GM18520 (cell line): Measurements from ENCODE around the gene PPM1D.
A peak's percentile ranks its signal among the peaks of the same experiment; 100 is the strongest.

Experiments
- ATAC-seq: cut with Tn5 transposase; IDR thresholded peaks from one replicate; pipeline ENCODE4 v1.9.1; 2021; ENCODE audit not compliant: unreplicated experiment

The PPM1D gene

DNA sequence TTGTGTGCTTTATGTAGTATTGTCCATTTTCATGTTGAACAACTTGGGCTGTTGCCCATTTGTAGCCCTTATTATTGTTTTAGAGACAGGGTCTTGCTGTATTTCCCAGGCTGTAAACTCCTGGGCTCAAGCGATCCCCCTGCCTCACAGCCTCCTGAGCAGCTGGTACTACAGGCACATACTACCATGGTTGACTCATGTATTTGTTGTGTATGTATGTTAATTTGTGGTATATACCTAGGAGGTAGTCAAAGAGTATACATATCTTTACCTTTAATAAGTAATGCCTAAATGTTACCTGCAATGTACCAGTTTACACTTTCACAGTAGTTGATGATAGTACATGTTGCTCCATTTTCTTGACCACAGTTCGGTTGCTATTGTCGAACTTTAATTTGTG lies 18.1 kb downstream of the PPM1D start:
- no peak for ATAC-seq

GRCh38 chr17:60618854-60619526 lies 19.0 kb downstream of the PPM1D start:
- no peak for ATAC-seq

DNA sequence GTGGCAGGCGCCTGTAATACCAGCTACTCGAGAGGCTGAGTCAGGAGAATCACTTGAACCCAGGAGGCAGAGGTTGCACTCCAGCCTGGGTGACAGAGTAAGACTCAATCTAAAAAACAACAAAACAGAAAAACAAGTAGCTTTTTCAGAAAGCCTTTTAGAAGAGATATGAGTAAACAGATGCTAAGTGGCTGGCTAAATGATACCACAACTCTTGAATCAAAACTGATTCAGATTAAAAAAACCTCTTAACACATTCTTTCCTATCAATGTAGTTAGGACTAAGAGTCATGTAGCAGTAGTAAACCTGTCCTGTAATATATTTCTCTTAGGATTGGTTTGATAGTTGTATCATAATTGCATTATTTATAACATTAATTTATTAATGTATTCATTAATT lies 23.0 kb downstream of the PPM1D start:
- ATAC-seq: no peak

GRCh38 chr17:60623415-60623814 lies 23.4 kb downstream of the PPM1D start:
- ATAC-seq: no peak

DNA sequence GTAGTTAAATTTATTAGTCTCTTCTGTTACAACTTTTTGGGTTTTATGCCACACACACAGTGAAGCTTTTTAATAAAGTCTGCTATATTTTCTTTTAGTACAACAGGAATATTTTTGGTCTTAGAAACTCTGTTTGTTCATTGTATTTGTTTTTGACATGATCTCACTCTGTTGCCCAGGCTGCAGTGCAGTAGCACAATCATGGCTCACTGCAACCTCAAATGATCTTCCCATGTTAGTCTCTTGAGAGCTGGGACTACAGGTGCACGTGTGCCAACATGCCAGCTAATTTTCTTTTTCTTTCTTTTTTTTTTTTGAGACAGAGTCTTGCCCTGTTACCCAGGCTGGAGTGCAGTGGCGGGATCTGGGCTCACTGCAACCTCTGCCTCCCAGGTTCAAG lies 27.1 kb downstream of the PPM1D start:
- ATAC-seq: no peak

DNA sequence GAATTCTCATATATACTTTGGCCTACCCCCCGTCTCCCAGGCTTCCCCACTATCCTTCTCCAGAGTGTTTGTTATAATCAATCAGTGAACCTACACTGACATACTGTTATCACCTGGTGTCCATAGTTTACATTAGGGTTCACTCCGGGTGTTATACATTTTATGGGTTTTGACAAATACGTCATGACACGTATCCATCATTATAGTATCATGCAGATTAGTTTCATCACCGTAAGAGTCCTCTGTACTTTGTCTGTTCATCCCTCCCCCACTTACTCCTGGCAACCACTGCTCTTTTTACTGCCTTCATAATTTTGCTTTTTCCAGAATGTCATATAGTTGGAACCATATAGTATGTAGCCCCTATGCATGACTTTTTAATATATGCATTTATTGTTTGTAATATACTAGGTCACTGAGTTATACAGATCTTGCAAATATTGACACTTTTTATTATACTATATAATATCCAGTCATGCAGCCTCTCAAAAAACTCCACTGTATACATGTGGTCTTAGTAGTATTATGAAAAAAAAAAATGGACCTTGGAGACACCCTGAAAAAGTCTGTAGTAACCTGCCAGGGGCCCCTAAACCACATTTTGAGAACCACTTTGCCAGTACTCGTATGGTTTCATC lies 28.4 kb downstream of the PPM1D start:
- ATAC-seq: no peak

- ATAC-seq: no peak
Measured at GRCh38 chr17:60629120-60629519, 29.1 kb downstream of the PPM1D start.

GRCh38 chr17:60630352-60630751 lies 30.4 kb downstream of the PPM1D start:
- no peak for ATAC-seq

DNA sequence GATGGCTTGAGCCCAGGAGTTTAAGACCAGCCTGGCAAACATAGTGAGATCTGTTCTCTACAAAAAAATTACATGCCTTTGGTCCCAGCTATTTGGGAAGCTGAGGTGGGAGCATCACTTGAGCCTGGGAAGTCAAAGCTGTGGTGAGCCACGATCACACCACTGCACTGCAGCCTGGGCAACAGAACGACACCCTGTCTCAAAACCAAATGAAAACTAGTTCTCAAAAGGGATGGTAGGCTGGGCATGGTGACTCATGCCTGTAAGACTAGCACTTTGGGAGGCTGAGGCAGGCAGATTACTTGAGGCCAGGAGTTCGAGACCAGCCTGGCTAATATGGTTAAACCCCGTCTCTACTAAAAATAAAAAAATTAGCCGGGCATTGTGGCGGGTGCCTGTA lies 31.1 kb downstream of the PPM1D start:
- ATAC-seq: no peak

DNA sequence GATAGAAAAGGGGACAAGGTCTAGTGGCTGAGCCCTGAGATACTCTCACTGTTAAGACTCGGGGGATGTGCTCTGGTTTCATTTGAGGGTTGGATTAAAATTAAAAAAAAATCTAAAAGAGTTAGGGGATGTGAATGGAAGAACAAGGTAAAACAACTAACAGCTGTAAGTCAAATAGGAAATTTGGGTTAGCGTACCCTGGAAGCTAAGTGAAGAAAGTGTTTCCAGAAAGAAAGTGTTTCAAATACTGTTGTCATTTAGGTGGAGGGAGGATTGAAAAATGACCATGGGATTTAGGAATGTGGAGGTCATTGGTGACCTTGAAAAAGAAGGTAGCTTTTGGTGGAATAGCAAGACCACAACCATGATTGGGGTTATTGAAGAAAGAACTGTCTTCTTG lies 37.7 kb downstream of the PPM1D start:
- no peak for ATAC-seq

GRCh38 chr17:60639019-60639330 lies 39.0 kb downstream of the PPM1D start:
- no peak for ATAC-seq

DNA sequence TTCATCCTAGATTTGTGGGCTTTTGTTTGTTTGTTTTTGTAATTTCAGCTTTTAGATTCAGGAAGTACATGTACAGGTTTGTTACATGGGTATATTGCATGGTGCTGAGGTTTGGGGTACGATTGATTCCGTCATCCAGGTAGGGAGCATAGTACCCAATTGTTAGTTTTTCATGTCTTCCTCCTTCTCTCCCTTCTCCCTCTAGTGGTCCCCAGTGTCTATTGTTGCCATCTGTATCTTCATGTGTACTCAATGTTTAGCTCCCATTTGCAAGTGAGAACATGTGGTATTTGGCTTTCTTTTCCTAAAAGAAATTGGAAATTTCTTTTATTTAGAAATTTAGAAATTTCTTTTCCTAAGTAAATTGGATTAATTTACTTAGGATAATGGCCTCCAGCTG lies 40.5 kb downstream of the PPM1D start:
- no peak for ATAC-seq

DNA sequence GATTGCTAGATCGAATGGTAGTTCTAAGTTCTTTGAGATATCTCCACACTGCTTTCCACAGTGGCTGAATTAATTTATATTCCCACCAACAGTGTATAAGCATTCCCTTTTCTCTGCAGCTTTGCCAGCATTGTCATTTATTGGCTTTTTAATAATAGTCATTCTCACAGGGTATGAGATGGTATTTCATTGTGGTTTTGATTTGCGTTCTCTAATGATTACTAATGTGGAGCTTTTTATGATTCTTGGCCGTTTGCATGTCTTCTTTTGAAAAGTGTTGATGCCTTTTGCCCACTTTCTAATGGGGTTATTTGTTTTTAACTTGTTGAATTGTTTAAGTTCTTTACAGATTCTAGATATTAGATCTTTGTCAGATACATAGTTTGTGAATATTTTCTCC lies 41.1 kb downstream of the PPM1D start:
- no peak for ATAC-seq

GRCh38 chr17:60641810-60642220 lies 41.8 kb downstream of the PPM1D start:
- ATAC-seq: no peak

DNA sequence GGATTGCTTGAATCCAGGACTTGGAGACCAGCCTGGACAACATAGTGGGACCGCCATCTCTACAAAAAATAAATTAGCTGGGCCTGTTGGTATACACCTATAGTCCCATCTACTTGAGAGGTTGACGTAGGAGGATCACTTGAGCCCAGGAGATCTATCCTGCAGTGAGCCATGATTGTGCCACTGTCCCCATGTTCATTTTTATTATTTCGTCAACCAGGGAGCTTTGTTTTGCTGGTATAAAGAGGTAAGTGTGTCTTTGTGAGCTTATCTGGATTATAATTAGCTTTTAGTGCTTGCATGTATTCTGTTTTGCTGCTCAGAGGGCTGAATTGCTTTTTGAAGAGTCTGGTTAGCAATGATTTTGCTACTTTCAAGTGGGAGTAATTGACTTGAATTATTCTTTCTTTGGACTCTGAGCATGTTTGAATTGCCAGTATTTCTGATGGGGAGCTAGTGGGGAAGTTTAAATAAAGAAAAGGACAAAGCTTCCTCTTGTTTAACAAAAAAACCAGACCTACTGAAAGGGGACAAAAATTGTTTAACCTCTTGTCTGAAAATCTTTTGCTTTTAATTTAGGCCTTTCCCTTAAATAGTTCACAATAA lies 46.0 kb downstream of the PPM1D start:
- ATAC-seq: no peak

GRCh38 chr17:60646701-60647100 lies 46.7 kb downstream of the PPM1D start:
- no peak for ATAC-seq

DNA sequence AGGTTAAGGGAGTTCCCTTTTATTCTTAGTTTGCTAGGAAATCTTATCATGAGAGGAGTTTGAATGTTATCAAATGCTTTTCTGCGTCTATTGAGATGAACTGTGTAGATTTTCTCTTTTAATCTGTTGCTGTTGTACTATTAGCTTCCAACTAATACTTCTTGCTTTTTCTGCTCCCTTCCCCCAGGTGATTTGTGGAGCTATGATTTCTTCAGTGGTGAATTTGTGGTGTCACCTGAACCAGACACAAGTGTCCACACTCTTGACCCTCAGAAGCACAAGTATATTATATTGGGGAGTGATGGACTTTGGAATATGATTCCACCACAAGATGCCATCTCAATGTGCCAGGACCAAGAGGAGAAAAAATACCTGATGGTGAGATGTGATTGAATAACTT lies 47.7 kb downstream of the PPM1D start:
- ATAC-seq: no peak

GRCh38 chr17:60652454-60653247 lies 52.7 kb downstream of the PPM1D start:
- peak; percentile 98 for ATAC-seq

- no peak for ATAC-seq
Measured at GRCh38 chr17:60653569-60653968, 53.6 kb downstream of the PPM1D start.

GRCh38 chr17:60656499-60656898 lies 56.5 kb downstream of the PPM1D start:
- no peak for ATAC-seq

- ATAC-seq: no peak
Measured at GRCh38 chr17:60659156-60659555, 59.2 kb downstream of the PPM1D start.

DNA sequence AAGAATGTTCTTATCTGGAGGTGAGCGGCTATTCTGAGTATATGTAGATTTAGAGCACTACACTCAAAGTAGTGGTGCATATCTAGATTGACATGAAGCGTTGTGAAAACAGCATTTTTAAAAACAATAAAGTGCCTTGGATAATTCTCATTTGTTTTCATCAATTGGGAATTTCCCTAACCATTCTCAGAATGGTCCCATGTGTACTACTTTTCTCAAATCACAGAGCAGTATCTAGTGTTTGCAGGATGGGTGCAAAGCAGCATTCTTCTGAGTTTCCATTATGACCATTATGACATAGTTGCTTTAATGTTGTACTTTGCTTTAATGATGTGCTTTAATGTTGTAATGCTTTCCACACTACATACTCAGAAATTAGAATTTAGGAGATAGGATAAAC lies 61.5 kb downstream of the PPM1D start:
- no peak for ATAC-seq
